Caco-2 (cell line): ENCODE measurements around the gene PSMF1. TPM values are rescaled to one million over a fixed set of nuclear protein-coding genes. Genes with fewer than 3 reads are reported as not detected.

Source experiments
- BruUV-seq: library from RNA; stranded (reverse); fragments of 400-500 nt; replicated peaks from 2 replicates; lab custom pipeline; 2021; lab: Mats Ljungman, UMichigan
- CTCF ChIA-PET: fragments of 300-600 bp; sonication (Branson Sonifier 250); formaldehyde crosslinking; loops from one replicate; lab custom pipeline; 2022; ENCODE audit warnings: antibody characterized with exemption; lab: Charles Lee
- POLR2A ChIA-PET: fragments of 300-600 bp; sonication (Branson Sonifier 250); formaldehyde crosslinking; loops from one replicate; lab custom pipeline; 2022; ENCODE audit warnings: antibody characterized with exemption; lab: Charles Lee
- DNase-seq, 2 experiments: peaks; one replicate each; pipeline versions ENCODE4 v3.0.0 to v3.0.0-alpha.2; 2020 to 2022
- H3K27me3 ChIP-seq: replicated peaks from 2 replicates; pipeline ENCODE4 v1.6.0; 2011; ENCODE audit warnings: low read length; ENCODE audit not compliant: control insufficient read depth, insufficient read depth
- H3K36me3 ChIP-seq: 2 replicates; pipeline ENCODE4 v1.5.1; 2011; ENCODE audit warnings: low read length; ENCODE audit not compliant: control insufficient read depth, insufficient read depth
- H3K4me1 ChIP-seq: fragments of 250-450 bp; sonication (Bioruptor Pico); 2 replicates; pipeline ENCODE4 v1.5.1; 2020; ENCODE audit warnings: mild to moderate bottlenecking
- H3K4me3 ChIP-seq: 2 replicates; pipeline ENCODE4 v1.5.1; 2011; ENCODE audit warnings: low read depth, mild to moderate bottlenecking, control low read depth, low read length
- H3K9me3 ChIP-seq: fragments of 250-450 bp; sonication (Bioruptor Pico); 2 replicates; pipeline ENCODE4 v1.5.1; 2020; ENCODE audit warnings: mild to moderate bottlenecking, moderate library complexity
- H3K27ac Mint-ChIP-seq: one replicate; pipeline ENCODE4 v1.8.0; 2022; ENCODE audit warnings: mixed read lengths; ENCODE audit not compliant: unreplicated experiment
- H3K27me3 Mint-ChIP-seq: one replicate; pipeline ENCODE4 v1.8.0; 2022; ENCODE audit warnings: mixed read lengths; ENCODE audit not compliant: insufficient read depth, unreplicated experiment
- H3K36me3 Mint-ChIP-seq: one replicate; pipeline ENCODE4 v1.8.0; 2022; ENCODE audit warnings: mild to moderate bottlenecking, mixed read lengths; ENCODE audit not compliant: insufficient read depth, unreplicated experiment
- H3K4me1 Mint-ChIP-seq: one replicate; pipeline ENCODE4 v1.8.0; 2022; ENCODE audit warnings: low read depth, mixed read lengths; ENCODE audit not compliant: unreplicated experiment
- H3K4me3 Mint-ChIP-seq: one replicate; pipeline ENCODE4 v1.8.0; 2022; ENCODE audit warnings: mild to moderate bottlenecking, moderate library complexity, mixed read lengths; ENCODE audit not compliant: unreplicated experiment
- H3K9me3 Mint-ChIP-seq: one replicate; pipeline ENCODE4 v1.8.0; 2022; ENCODE audit warnings: mixed read lengths; ENCODE audit not compliant: unreplicated experiment
- CTCF ChIP-seq, 2 experiments: fragments of 200-600 bp in 1 of 2; IDR thresholded peaks; 1 replicate in 1 of 2; 2 replicates in 1 of 2; pipeline versions ENCODE4 v1.5.1 to v1.8.0; 2011 to 2022; ENCODE audit warnings: antibody characterized with exemption in 1 of 2, control low read depth in 1 of 2, inconsistent platforms in 1 of 2, low read depth in 1 of 2, low read length in 1 of 2, mild to moderate bottlenecking in 1 of 2, moderate library complexity in 1 of 2; ENCODE audit not compliant: insufficient read depth in 1 of 2, severe bottlenecking in 1 of 2, unreplicated experiment in 1 of 2
- intact Hi-C: fragments of 100-400 bp; cut with micrococcal nuclease; formaldehyde crosslinking; loops from one replicate; pipeline ENCODE4 v1.10.0; 2022; ENCODE audit not compliant: unreplicated experiment
- total RNA-seq: library from RNA; stranded (reverse); gene quantifications from 2 replicates; pipeline ENCODE4 v1.2.3, GENCODE V29; 2022

PSMF1 gene
- total RNA-seq, 1 experiment from 2014 or later: 141 TPM

GRCh38 chr20:1131354-1131753 lies 13.0 kb downstream of the PSMF1 start:
- intact Hi-C loops: no loop called here
- no peak for TF ChIP-seq CTCF (IDR thresholded peaks at IDR 0.05; ENCODE audit: insufficient read depth in 1 of 2, low read depth in 1 of 2, low read length in 1 of 2, severe bottlenecking in 1 of 2, unreplicated experiment in 1 of 2)
- H3K4me3 ChIP-seq: no peak overlapping the region
- Mint-ChIP-seq H3K27ac (no peak overlapping the region), H3K36me3 (peaks cover 91% of the 10 kb centered on the region), H3K4me3 (no peak overlapping the region), H3K9me3 (no peaks in the 10 kb centered on the region), H3K27me3 (no peaks in the 10 kb centered on the region), H3K4me1 (no peaks in the 10 kb centered on the region)
- H3K9me3 ChIP-seq: peaks cover 3% of the 10 kb centered on the region; the same call in 1 of the 2 replicates
- no peak for DNase-seq
- no TSS peak for BruUV-seq
- ChIA-PET POLR2A (no interaction called here), CTCF (no interaction called here)
- H3K36me3 ChIP-seq: peaks cover 4% of the 10 kb centered on the region
- H3K27me3 ChIP-seq: no peaks in the 10 kb centered on the region
- no peaks in the 10 kb centered on the region for H3K4me1 ChIP-seq

GRCh38 chr20:1134355-1134754 lies 16.0 kb downstream of the PSMF1 start:
- CTCF ChIA-PET: no interaction called here
- H3K36me3 ChIP-seq: peaks cover 2% of the 10 kb centered on the region; the same call in 1 of the 2 replicates
- no peak for DNase-seq
- intact Hi-C loops: no loop called here
- H3K4me1 ChIP-seq: no peaks in the 10 kb centered on the region
- Mint-ChIP-seq H3K4me3 (no peak overlapping the region), H3K27ac (no peak overlapping the region), H3K36me3 (peaks cover 93% of the 10 kb centered on the region), H3K9me3 (no peaks in the 10 kb centered on the region), H3K4me1 (no peaks in the 10 kb centered on the region), H3K27me3 (no peaks in the 10 kb centered on the region)
- H3K9me3 ChIP-seq: peaks cover 3% of the 10 kb centered on the region; the same call in 1 of the 2 replicates
- no peaks in the 10 kb centered on the region for H3K27me3 ChIP-seq
- TF ChIP-seq CTCF (IDR thresholded peaks at IDR 0.05; ENCODE audit: insufficient read depth in 1 of 2, low read depth in 1 of 2, low read length in 1 of 2, severe bottlenecking in 1 of 2, unreplicated experiment in 1 of 2): no peak
- BruUV-seq: no TSS peak
- POLR2A ChIA-PET: no interaction called here
- no peak overlapping the region for H3K4me3 ChIP-seq

- intact Hi-C loops: no loop called here
- ChIA-PET CTCF (no interaction called here), POLR2A (no interaction called here)
- DNase-seq: no peak
- no peak overlapping the region for H3K4me3 Mint-ChIP-seq
- H3K9me3 Mint-ChIP-seq: no peaks in the 10 kb centered on the region
- Histone ChIP-seq H3K4me1 (no peaks in the 10 kb centered on the region), H3K36me3 (peaks cover 2% of the 10 kb centered on the region; the same call in 1 of the 2 replicates), H3K27me3 (no peaks in the 10 kb centered on the region), H3K4me3 (no peak overlapping the region), H3K9me3 (peaks cover 3% of the 10 kb centered on the region; the same call in 1 of the 2 replicates)
- no TSS peak for BruUV-seq
- H3K4me1 Mint-ChIP-seq: no peaks in the 10 kb centered on the region
- peaks cover 88% of the 10 kb centered on the region for H3K36me3 Mint-ChIP-seq
- no peak for TF ChIP-seq CTCF (IDR thresholded peaks at IDR 0.05; ENCODE audit: insufficient read depth in 1 of 2, low read depth in 1 of 2, low read length in 1 of 2, severe bottlenecking in 1 of 2, unreplicated experiment in 1 of 2)
- no peaks in the 10 kb centered on the region for H3K27me3 Mint-ChIP-seq
- H3K27ac Mint-ChIP-seq: no peak overlapping the region
These were observed 16.4 kb downstream of the PSMF1 start for GRCh38 chr20:1134836-1135235.
